ENCODE results near the gene SPSB4. TPM values are rescaled to one million over a fixed set of nuclear protein-coding genes. Genes with fewer than 3 reads are reported as not detected.
"Not testable (repeated sequence)": the region's sequence is repeated elsewhere in the genome, so short reads cannot be mapped to it uniquely, and the experiment has no call there.

SPSB4 gene
- total and polyA plus RNA-seq, 12 donors: 2.1 to 8.7 (median 3.8) TPM

- ATAC-seq (peak in 4 of 8 donors; percentile 17 to 56 (median 26)), DNase-seq (no peak)
- intact Hi-C loops (cut with DNase I): no loop called here
- TF ChIP-seq CTCF (IDR thresholded peaks at IDR 0.05): peak in 8 of 9 donors; percentile 16 to 45 (median 32)
- Histone ChIP-seq H3K36me3 (no peaks in the 10 kb centered on the region), H3K4me1 (peaks cover 0 to 21% (median 10%) of the 10 kb centered on the region in 9 donors), H3K9me3 (peaks cover 0 to 20% (median 0%) of the 10 kb centered on the region in 11 donors), H3K4me3 (no peak overlapping the region), H3K27ac (peak overlapping the region in 7 of 10 donors; percentile 32 to 59 (median 45)), H3K27me3 (no peaks in the 10 kb centered on the region)
- WGBS, 2 donors: 70% methylated on average over 13 of the region's 13 CpGs
Observed at GRCh38 chr3:141114816-141115460, 63.8 kb downstream of the SPSB4 start.

- Histone ChIP-seq H3K27ac (peak overlapping the region in 8 of 10 donors; percentile 15 to 74 (median 64)), H3K4me1 (peaks cover 0 to 21% (median 10%) of the 10 kb centered on the region in 9 donors), H3K4me3 (no peak overlapping the region), H3K27me3 (no peaks in the 10 kb centered on the region), H3K36me3 (no peaks in the 10 kb centered on the region), H3K9me3 (peaks cover 0 to 14% (median 0%) of the 10 kb centered on the region in 11 donors)
- ATAC-seq (peak; percentile 77 to 96 (median 90)), DNase-seq (peak in 1 of 2 donors; percentile 51)
- WGBS, 2 donors: 56 to 61% methylated on average over 3 of the region's 3 CpGs
- TF ChIP-seq CTCF (IDR thresholded peaks at IDR 0.05): no peak
- intact Hi-C loops (cut with DNase I): no loop called here
Observed at GRCh38 chr3:141115789-141116541, 64.8 kb downstream of the SPSB4 start.

GRCh38 chr3:141116721-141117120 is 65.6 kb downstream of the SPSB4 start:
- Histone ChIP-seq H3K4me1 (peaks cover 0 to 21% (median 10%) of the 10 kb centered on the region in 9 donors), H3K4me3 (no peak overlapping the region), H3K27ac (peak overlapping the region in 2 of 10 donors; percentile 66 to 74), H3K9me3 (peaks cover 0 to 17% (median 0%) of the 10 kb centered on the region in 11 donors), H3K27me3 (no peaks in the 10 kb centered on the region), H3K36me3 (no peaks in the 10 kb centered on the region)
- TF ChIP-seq CTCF (IDR thresholded peaks at IDR 0.05): no peak
- DNase-seq (no peak), ATAC-seq (peak in 1 of 8 donors; percentile 6)
- 96 to 100% methylated on average over 1 of the region's 1 CpG for WGBS, 2 donors
- intact Hi-C loops (cut with DNase I): no loop called here

GRCh38 chr3:141117982-141118381 is 66.8 kb downstream of the SPSB4 start:
- Histone ChIP-seq H3K9me3 (peaks cover 0 to 17% (median 0%) of the 10 kb centered on the region in 11 donors), H3K4me1 (peaks cover 0 to 21% (median 10%) of the 10 kb centered on the region in 9 donors)
- H3K4me3 ChIP-seq; H3K36me3 ChIP-seq; ATAC-seq; DNase-seq; H3K27me3 ChIP-seq; H3K27ac ChIP-seq; intact Hi-C loops (cut with DNase I): not testable (repeated sequence)
- 96 to 100% methylated on average over 1 of the region's 1 CpG for WGBS, 2 donors

Data from heart right ventricle (tissue), 16 donors.